HepG2 (cell line): Measurements from ENCODE around the gene PRDM15. TPM values are rescaled to one million over a fixed set of nuclear protein-coding genes. Genes with fewer than 3 reads are reported as not detected.

Experiments
- ATAC-seq: fragments of 200-7000 bp; cut with Tn5 transposase; 3 replicates; pipeline ENCODE4 v1.9.1; 2020; ENCODE audit warnings: mild to moderate bottlenecking, moderate library complexity
- BruUV-seq: library from RNA; stranded (reverse); fragments of 400-500 nt; replicated peaks from 2 replicates; lab custom pipeline; 2021; lab: Mats Ljungman, UMichigan
- CTCF ChIA-PET: fragments of 300-600 bp; formaldehyde crosslinking; extraction: SDS; loops from one replicate; lab custom pipeline; 2021; ENCODE audit warnings: low total read pairs, inconsistent platforms, low intra/inter-chr PET ratio; lab: Yijun Ruan, JAX
- POLR2A ChIA-PET: fragments of 350-600 bp; sonication (Branson Sonifier 250); formaldehyde crosslinking; loops from one replicate; lab custom pipeline; 2020; ENCODE audit warnings: antibody characterized with exemption, inconsistent platforms; lab: Yijun Ruan, JAX
- DNase-seq: peaks from one replicate; pipeline ENCODE4 v3.0.0-alpha.2; 2015; ENCODE audit warnings: low spot score
- FAIRE-seq: peaks from 3 replicates; lab custom pipeline; 2011; peaks lifted over from hg19 to GRCh38; lab: Jason Lieb, UNC
- H2AFZ ChIP-seq: one replicate; pipeline ENCODE4 v1.6.1; 2011; ENCODE audit warnings: low read length, inconsistent platforms
- H3K27ac ChIP-seq: fragments of 300-600 bp; 3 replicates; pipeline ENCODE4 v1.8.0; 2011; ENCODE audit warnings: mixed run types, mild to moderate bottlenecking, mixed read lengths, low read length, inconsistent platforms; ENCODE audit not compliant: insufficient read depth; ENCODE audit errors: extremely low read length
- H3K27me3 ChIP-seq, 2 experiments: fragments of 200-600 bp in 1 of 2; 2 replicates in 1 of 2; 3 replicates in 1 of 2; pipeline versions ENCODE4 v1.6.0 to v1.8.0; 2011; ENCODE audit warnings: low read length in 2 of 2, mild to moderate bottlenecking in 2 of 2, moderate library complexity in 2 of 2, inconsistent platforms in 1 of 2; ENCODE audit not compliant: insufficient read depth in 2 of 2, control insufficient read depth in 1 of 2
- H3K36me3 ChIP-seq, 2 experiments: fragments of 200-600 bp in 1 of 2; replicated peaks in 1 of 2; 2 replicates in 1 of 2; 3 replicates in 1 of 2; pipeline versions ENCODE4 v1.5.1 to v1.8.0; 2011; ENCODE audit warnings: low read length in 2 of 2, inconsistent platforms in 1 of 2; ENCODE audit not compliant: insufficient read depth in 2 of 2, control insufficient read depth in 1 of 2
- H3K4me1 ChIP-seq: 2 replicates; pipeline ENCODE4 v1.5.1; 2012; ENCODE audit warnings: low read length, inconsistent platforms; ENCODE audit not compliant: insufficient read depth
- H3K4me2 ChIP-seq: 2 replicates; pipeline ENCODE4 v1.6.0; 2011; ENCODE audit warnings: low read depth, low read length, inconsistent platforms
- H3K4me3 ChIP-seq, 3 experiments: fragments of 200-600 bp in 1 of 3; sonication (generic), shearing (Covaris generic) in 1 of 3; replicated peaks in 1 of 3; 2 replicates each; pipeline ENCODE4 v1.5.1; 2011 to 2016; ENCODE audit warnings: low read length in 3 of 3, inconsistent platforms in 2 of 3, low read depth in 2 of 3, mild to moderate bottlenecking in 2 of 3, control low read depth in 1 of 3, mixed read lengths in 1 of 3; ENCODE audit not compliant: insufficient read depth in 1 of 3
- H3K79me2 ChIP-seq: one replicate; pipeline ENCODE4 v1.6.1; 2011; ENCODE audit warnings: low read length, inconsistent platforms; ENCODE audit not compliant: insufficient read depth
- H3K9ac ChIP-seq: 2 replicates; pipeline ENCODE4 v1.6.0; 2011; ENCODE audit warnings: mild to moderate bottlenecking, low read depth, low read length, inconsistent platforms; ENCODE audit not compliant: insufficient read depth
- H3K9me3 ChIP-seq: 2 replicates; pipeline ENCODE4 v1.5.1; 2012; ENCODE audit warnings: mild to moderate bottlenecking, low read length
- H4K20me1 ChIP-seq: 2 replicates; pipeline ENCODE4 v1.6.0; 2011; ENCODE audit warnings: inconsistent platforms, mild to moderate bottlenecking, low read length, moderate library complexity; ENCODE audit not compliant: insufficient read depth
- HNRNPUL1 ChIP-seq: fragments of 200-400 bp; formaldehyde crosslinking; IDR thresholded peaks from 2 replicates; pipeline ENCODE4 v1.6.1; 2017; ENCODE audit warnings: low read depth, mild to moderate bottlenecking, low read length, moderate library complexity
- PTBP1 ChIP-seq: fragments of 200-400 bp; formaldehyde crosslinking; IDR thresholded peaks from 2 replicates; pipeline ENCODE4 v1.6.1; 2018; ENCODE audit warnings: low read length, low read depth; ENCODE audit not compliant: poor library complexity, severe bottlenecking
- ZFP90 ChIP-seq: sonication (generic); formaldehyde crosslinking; IDR thresholded peaks from 2 replicates; pipeline ENCODE4 v1.8.0; 2022; ENCODE audit warnings: missing genetic modification reagents, mild to moderate bottlenecking, inconsistent platforms, borderline replicate concordance
- ZNF263 ChIP-seq: sonication (generic); formaldehyde crosslinking; IDR thresholded peaks from 2 replicates; pipeline ENCODE4 v1.4.0; 2020; ENCODE audit warnings: missing genetic modification reagents
- ZNF296 ChIP-seq: sonication (generic); formaldehyde crosslinking; conservative IDR thresholded peaks from 2 replicates; pipeline ENCODE4 v1.5.0; 2020; ENCODE audit warnings: mild to moderate bottlenecking, missing genetic modification reagents
- ZNF564 ChIP-seq: sonication (generic); formaldehyde crosslinking; IDR thresholded peaks from 2 replicates; pipeline ENCODE4 v1.8.1; 2023; ENCODE audit warnings: mild to moderate bottlenecking, missing genetic modification reagents
- ZNF773 ChIP-seq: sonication (generic); formaldehyde crosslinking; IDR thresholded peaks from 2 replicates; pipeline ENCODE4 v1.4.0; 2020; ENCODE audit warnings: missing genetic modification reagents, borderline replicate concordance
- WGBS: methylation state at CpG from one replicate; pipeline ENCODE4 v1.1.6; 2017; ENCODE audit warnings: low lambda C conversion rate; 5-methylcytosine and 5-hydroxymethylcytosine counted together
- in situ Hi-C: cut with HindIII; loops from 2 replicates; pipeline ENCODE4 v1.10.0; 2017; ENCODE audit warnings: low pct_unique_long_range_greater_than_20kb; ENCODE audit not compliant: extremely low pct_ligation_motif_present
- intact Hi-C: fragments of 100-400 bp; cut with micrococcal nuclease; formaldehyde crosslinking; loops from one replicate; pipeline ENCODE4 v1.10.0; 2022; ENCODE audit not compliant: unreplicated experiment
- polyA plus RNA-seq, 8 experiments: library from polyadenylated mRNA; depleted of rRNA in 3 of 8; stranded (reverse) in 7 of 8; unstranded in 1 of 8; fragments of >200 nt; fragmentation: Illumina TruSeq in 4 of 8; extraction: Trizol in 4 of 8; gene quantifications; 2 replicates each; pipeline versions ENCODE4 v1.2.1 to v1.2.3, GENCODE V29; 2011 to 2016; ENCODE audit warnings: low read depth in 4 of 8, missing spikeins in 1 of 8, mixed read lengths in 1 of 8; ENCODE audit not compliant: insufficient read depth in 1 of 8
- total RNA-seq, 5 experiments: library from RNA; depleted of rRNA; stranded (reverse); fragments of >200 nt; fragmentation: Illumina TruSeq; extraction: Trizol; gene quantifications; 2 replicates each; pipeline ENCODE4 v1.2.3, GENCODE V29; 2016; ENCODE audit warnings: low read depth in 1 of 5
- TF ChIP-seq, protein P1 (sequence below): sonication (generic); formaldehyde crosslinking; IDR thresholded peaks from 2 replicates; pipeline ENCODE4 v1.4.0; 2020; ENCODE audit warnings: missing genetic modification reagents, borderline replicate concordance
- TF ChIP-seq, protein P2 (sequence below): sonication (generic); formaldehyde crosslinking; IDR thresholded peaks from 2 replicates; pipeline ENCODE4 v1.5.0; 2020; ENCODE audit warnings: missing genetic modification reagents
- TF ChIP-seq, protein P3 (sequence below): sonication (generic); formaldehyde crosslinking; IDR thresholded peaks from 2 replicates; pipeline ENCODE4 v1.5.0; 2020; ENCODE audit warnings: missing genetic modification reagents, mild to moderate bottlenecking, borderline replicate concordance
- TF ChIP-seq, protein P4 (sequence below): sonication (generic); formaldehyde crosslinking; IDR thresholded peaks from 2 replicates; pipeline ENCODE4 v1.8.1; 2023; ENCODE audit warnings: mild to moderate bottlenecking, missing genetic modification reagents, borderline replicate concordance
- TF ChIP-seq, protein P5 (sequence below): sonication (generic); formaldehyde crosslinking; conservative IDR thresholded peaks from 2 replicates; pipeline ENCODE4 v1.4.0; 2020; ENCODE audit warnings: missing genetic modification reagents

PRDM15 gene
- total and polyA plus RNA-seq, 2 of the 13 experiments (the other 11 are each of a cell fraction or from before 2014, with no cell fraction given) = 4.0 to 6.9 TPM

DNA sequence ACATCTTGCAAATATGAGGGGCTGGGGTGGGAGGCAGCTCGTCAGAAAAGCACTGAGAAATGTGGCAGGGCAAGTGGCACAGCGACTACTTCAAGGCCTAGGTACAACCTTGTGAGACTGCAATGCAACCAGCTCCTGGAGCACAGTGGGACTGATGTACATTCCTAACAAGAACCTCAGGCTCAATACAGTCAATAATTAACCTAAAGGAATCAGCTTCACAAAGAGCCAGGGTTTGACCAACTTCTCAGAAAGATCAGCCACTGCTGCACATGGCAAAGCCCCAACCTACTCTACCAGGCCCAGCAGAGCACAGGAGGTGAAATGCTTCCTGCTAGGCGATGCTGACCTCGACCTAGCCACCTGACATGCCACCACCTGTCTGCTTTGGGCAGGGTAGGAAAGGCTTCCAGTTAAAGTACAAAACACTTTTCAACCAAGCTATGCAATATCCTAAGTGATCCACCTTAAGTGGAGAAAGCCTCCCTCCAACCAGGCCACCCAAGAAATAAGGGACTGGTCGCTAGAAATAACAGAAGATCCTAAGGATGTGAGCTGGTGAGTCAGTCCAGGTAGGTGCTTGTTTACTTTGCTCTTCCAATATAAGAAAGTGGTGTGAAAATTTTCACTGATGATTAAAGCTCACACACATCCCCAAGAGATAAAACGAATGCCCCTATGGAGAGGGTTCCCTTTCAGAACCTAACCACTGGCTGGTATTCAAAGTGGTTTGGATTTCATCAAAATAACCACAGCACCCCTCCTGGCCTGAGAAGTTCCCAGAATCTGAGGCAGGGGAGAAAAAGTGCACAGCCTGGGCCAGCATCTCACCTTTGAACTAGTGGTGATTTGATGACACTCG is 114.4 kb downstream of the PRDM15 start:
- H3K9me3 ChIP-seq = no peaks in the 10 kb centered on the region
- in situ Hi-C loops (loop anchor here (5.0 kb wide), 2 partner anchors 47 to 97 kb away; no protein-coding TSS in a partner anchor), intact Hi-C loops (loop anchor here (5.0 kb wide), 1 partner anchor 53 kb away; no protein-coding TSS in a partner anchor)
- ChIA-PET POLR2A (interaction anchor here (0.7 to 8.1 kb wide), 10 partner anchors 13 to 442 kb away, joined by 3 to 106 read pairs (median 4); no protein-coding TSS in a partner anchor), CTCF (no interaction called here)
- BruUV-seq = no TSS peak
- peak overlapping the region; percentile 80 to 85 (median 84) for H3K4me3 ChIP-seq
- H4K20me1 ChIP-seq = peaks cover 63% of the 10 kb centered on the region
- peak overlapping the region; percentile 62 for H3K27ac ChIP-seq
- peak overlapping the region; percentile 97 for H3K4me2 ChIP-seq
- H3K4me1 ChIP-seq = peaks cover 83% of the 10 kb centered on the region
- no peak overlapping the region for H2AFZ ChIP-seq
- ATAC-seq = peak; percentile 52
- H3K79me2 ChIP-seq = peaks cover 65% of the 10 kb centered on the region
- 0% methylated on average over 5 of the region's 7 CpGs for WGBS
- peaks cover 0 to 4% of the 10 kb centered on the region in 2 experiments; a peak in 1 of 5 replicates for H3K27me3 ChIP-seq
- peak; percentile 82 for DNase-seq
- peak; percentile 98 for FAIRE-seq
- H3K36me3 ChIP-seq = no peaks in the 10 kb centered on the region; a peak in 1 of 5 replicates
- H3K9ac ChIP-seq = peak overlapping the region; percentile 83
- TF ChIP-seq ZNF564 (CRISPR knock-in tag) (no peak), HNRNPUL1 (no peak), PTBP1 (no peak), ZFP90 (CRISPR knock-in tag) (peak; percentile 96; the same call in 1 of the 2 replicates), ZNF773 (CRISPR knock-in tag) (no peak), ZNF263 (peak; percentile 68; the same call in 1 of the 2 replicates), ZNF296 (CRISPR knock-in tag) (no peak)
- TF ChIP-seq, protein P1, sequence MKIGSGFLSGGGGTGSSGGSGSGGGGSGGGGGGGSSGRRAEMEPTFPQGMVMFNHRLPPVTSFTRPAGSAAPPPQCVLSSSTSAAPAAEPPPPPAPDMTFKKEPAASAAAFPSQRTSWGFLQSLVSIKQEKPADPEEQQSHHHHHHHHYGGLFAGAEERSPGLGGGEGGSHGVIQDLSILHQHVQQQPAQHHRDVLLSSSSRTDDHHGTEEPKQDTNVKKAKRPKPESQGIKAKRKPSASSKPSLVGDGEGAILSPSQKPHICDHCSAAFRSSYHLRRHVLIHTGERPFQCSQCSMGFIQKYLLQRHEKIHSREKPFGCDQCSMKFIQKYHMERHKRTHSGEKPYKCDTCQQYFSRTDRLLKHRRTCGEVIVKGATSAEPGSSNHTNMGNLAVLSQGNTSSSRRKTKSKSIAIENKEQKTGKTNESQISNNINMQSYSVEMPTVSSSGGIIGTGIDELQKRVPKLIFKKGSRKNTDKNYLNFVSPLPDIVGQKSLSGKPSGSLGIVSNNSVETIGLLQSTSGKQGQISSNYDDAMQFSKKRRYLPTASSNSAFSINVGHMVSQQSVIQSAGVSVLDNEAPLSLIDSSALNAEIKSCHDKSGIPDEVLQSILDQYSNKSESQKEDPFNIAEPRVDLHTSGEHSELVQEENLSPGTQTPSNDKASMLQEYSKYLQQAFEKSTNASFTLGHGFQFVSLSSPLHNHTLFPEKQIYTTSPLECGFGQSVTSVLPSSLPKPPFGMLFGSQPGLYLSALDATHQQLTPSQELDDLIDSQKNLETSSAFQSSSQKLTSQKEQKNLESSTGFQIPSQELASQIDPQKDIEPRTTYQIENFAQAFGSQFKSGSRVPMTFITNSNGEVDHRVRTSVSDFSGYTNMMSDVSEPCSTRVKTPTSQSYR (CRISPR knock-in tag) = no peak; the same call in 1 of the 2 replicates
- TF ChIP-seq, protein P2, sequence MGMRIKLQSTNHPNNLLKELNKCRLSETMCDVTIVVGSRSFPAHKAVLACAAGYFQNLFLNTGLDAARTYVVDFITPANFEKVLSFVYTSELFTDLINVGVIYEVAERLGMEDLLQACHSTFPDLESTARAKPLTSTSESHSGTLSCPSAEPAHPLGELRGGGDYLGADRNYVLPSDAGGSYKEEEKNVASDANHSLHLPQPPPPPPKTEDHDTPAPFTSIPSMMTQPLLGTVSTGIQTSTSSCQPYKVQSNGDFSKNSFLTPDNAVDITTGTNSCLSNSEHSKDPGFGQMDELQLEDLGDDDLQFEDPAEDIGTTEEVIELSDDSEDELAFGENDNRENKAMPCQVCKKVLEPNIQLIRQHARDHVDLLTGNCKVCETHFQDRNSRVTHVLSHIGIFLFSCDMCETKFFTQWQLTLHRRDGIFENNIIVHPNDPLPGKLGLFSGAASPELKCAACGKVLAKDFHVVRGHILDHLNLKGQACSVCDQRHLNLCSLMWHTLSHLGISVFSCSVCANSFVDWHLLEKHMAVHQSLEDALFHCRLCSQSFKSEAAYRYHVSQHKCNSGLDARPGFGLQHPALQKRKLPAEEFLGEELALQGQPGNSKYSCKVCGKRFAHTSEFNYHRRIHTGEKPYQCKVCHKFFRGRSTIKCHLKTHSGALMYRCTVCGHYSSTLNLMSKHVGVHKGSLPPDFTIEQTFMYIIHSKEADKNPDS (CRISPR knock-in tag) = no peak
- TF ChIP-seq, protein P3, sequence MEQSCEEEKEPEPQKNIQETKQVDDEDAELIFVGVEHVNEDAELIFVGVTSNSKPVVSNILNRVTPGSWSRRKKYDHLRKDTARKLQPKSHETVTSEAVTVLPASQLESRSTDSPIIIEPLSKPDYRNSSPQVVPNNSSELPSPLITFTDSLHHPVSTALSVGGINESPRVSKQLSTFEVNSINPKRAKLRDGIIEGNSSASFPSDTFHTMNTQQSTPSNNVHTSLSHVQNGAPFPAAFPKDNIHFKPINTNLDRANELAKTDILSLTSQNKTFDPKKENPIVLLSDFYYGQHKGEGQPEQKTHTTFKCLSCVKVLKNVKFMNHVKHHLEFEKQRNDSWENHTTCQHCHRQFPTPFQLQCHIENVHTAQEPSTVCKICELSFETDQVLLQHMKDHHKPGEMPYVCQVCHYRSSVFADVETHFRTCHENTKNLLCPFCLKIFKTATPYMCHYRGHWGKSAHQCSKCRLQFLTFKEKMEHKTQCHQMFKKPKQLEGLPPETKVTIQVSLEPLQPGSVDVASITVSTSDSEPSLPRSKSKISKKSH (CRISPR knock-in tag) = no peak
- TF ChIP-seq, protein P4, sequence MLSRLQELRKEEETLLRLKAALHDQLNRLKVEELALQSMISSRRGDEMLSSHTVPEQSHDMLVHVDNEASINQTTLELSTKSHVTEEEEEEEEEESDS (CRISPR knock-in tag) = no peak
- TF ChIP-seq, protein P5, sequence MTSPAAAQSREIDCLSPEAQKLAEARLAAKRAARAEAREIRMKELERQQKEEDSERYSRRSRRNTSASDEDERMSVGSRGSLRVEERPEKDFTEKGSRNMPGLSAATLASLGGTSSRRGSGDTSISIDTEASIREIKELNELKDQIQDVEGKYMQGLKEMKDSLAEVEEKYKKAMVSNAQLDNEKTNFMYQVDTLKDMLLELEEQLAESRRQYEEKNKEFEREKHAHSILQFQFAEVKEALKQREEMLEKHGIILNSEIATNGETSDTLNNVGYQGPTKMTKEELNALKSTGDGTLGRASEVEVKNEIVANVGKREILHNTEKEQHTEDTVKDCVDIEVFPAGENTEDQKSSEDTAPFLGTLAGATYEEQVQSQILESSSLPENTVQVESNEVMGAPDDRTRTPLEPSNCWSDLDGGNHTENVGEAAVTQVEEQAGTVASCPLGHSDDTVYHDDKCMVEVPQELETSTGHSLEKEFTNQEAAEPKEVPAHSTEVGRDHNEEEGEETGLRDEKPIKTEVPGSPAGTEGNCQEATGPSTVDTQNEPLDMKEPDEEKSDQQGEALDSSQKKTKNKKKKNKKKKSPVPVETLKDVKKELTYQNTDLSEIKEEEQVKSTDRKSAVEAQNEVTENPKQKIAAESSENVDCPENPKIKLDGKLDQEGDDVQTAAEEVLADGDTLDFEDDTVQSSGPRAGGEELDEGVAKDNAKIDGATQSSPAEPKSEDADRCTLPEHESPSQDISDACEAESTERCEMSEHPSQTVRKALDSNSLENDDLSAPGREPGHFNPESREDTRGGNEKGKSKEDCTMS (CRISPR knock-in tag) = no peak
